ENCODE data around the gene NEMP1. TPM values are rescaled to one million over a fixed set of nuclear protein-coding genes. Genes with fewer than 3 reads are reported as not detected.

Gene NEMP1
- total RNA-seq, 2 donors from 2014 or later: 2.3 to 5.2 TPM

DNA sequence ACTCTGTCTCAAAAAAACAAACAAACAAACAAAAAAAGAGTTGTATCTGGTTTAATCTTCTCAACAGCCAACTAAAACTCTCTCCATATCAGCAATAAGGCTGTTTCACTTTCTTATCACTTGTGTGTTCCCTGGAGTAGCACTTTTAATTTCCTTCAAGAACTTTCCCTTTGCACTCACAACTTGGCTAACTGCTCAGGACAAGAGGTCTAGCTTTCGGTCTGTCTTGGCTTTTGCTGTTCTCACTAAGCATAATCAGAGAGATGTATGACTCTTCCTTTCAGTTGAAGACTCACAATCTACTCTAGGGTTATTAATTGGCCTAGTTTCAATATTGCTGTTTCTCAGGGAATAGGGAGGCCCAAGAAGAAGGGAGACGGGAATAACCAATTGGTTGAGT is 12.3 kb downstream of the NEMP1 start:
- Histone ChIP-seq H3K27me3 (no peaks in the 10 kb centered on the region), H3K27ac (no peak overlapping the region), H3K36me3 (replicated peaks in 1 of 2; ENCODE audit: insufficient read depth in 1 of 2, low read depth in 2 of 2) (peaks cover 0 to 2% of the 10 kb centered on the region in 2 donors), H3K4me3 (no peak overlapping the region), H3K9me3 (no peaks in the 10 kb centered on the region), H3K4me1 (peaks cover 7% of the 10 kb centered on the region)
- no peak for ATAC-seq
- WGBS, 2 donors: 82 to 90% methylated on average over 2 of the region's 2 CpGs
- no peak for TF ChIP-seq POLR2A (IDR thresholded peaks at IDR 0.05)
- TF ChIP-seq, protein P1, sequence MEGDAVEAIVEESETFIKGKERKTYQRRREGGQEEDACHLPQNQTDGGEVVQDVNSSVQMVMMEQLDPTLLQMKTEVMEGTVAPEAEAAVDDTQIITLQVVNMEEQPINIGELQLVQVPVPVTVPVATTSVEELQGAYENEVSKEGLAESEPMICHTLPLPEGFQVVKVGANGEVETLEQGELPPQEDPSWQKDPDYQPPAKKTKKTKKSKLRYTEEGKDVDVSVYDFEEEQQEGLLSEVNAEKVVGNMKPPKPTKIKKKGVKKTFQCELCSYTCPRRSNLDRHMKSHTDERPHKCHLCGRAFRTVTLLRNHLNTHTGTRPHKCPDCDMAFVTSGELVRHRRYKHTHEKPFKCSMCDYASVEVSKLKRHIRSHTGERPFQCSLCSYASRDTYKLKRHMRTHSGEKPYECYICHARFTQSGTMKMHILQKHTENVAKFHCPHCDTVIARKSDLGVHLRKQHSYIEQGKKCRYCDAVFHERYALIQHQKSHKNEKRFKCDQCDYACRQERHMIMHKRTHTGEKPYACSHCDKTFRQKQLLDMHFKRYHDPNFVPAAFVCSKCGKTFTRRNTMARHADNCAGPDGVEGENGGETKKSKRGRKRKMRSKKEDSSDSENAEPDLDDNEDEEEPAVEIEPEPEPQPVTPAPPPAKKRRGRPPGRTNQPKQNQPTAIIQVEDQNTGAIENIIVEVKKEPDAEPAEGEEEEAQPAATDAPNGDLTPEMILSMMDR (IDR thresholded peaks at IDR 0.05): no peak
- DNase-seq: no peak
- intact Hi-C loops (cut with DNase I): loop anchor here (5.0 kb wide), 2 partner anchors 51 to 126 kb away; no protein-coding TSS in a partner anchor

DNA sequence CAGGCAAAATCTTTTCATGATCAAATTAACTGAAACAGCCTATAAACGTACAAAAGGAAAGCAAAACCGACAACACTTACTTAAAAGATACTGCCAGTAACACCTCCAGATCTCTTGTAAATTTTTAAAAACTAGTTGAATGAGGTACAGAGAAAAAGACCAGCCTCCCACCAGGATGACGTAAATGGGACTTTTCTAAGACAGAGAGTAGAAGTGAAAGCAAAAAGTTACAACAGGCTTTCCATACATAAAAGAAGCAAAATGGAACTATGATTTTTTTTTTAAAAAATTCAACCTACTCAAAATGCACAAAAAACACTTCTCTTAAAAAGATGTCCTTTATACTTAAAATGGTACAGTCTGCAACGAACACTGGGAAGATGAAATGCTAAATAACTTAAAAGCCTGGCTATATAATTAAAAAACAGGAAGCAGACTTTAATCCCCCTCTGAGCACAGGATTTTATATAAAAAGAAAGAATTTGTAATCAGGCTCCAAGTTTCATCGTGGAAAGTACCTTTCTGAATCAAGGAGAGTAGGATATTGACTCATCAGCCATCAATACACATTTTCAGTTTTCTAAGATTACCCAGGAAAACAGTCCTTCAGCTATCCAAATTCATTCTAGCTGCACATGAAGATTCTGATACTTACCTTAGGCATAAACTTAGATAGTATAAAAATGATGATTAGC is 14.5 kb downstream of the NEMP1 start:
- intact Hi-C loops (cut with DNase I): no loop called here
- H3K4me3 ChIP-seq: no peak overlapping the region
- DNase-seq (no peak), ATAC-seq (no peak)
- no peaks in the 10 kb centered on the region for H3K9me3 ChIP-seq
- TF ChIP-seq, protein P1 (IDR thresholded peaks at IDR 0.05): no peak
- TF ChIP-seq POLR2A (IDR thresholded peaks at IDR 0.05): no peak
- no peaks in the 10 kb centered on the region for H3K36me3 ChIP-seq (replicated peaks in 1 of 2; ENCODE audit: insufficient read depth in 1 of 2, low read depth in 2 of 2)
- H3K27ac ChIP-seq: no peak overlapping the region
- H3K4me1 ChIP-seq: no peaks in the 10 kb centered on the region
- 73 to 77% methylated on average over 5 of the region's 5 CpGs for WGBS, 2 donors
- no peaks in the 10 kb centered on the region for H3K27me3 ChIP-seq

DNA sequence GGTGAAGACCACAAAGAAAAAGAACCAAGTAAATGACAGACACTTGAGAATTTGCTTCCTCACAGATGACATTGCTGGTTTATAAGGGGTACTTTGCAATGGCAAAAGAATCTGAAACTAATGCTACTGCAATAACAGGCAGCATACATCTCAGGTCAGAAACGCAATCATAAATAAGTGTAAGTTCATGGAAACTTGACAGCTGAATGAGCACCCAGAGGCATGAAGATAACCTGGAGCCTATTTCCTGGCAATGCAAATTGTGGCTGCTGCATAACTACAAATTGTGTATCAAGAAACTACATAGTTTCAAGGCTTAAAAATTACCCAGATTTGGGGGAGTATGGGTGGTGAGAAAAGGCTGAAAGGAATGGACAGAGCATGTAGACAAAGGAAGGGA is 20.1 kb downstream of the NEMP1 start:
- DNase-seq: no peak
- no peaks in the 10 kb centered on the region for H3K27me3 ChIP-seq
- H3K4me3 ChIP-seq: no peak overlapping the region
- intact Hi-C loops (cut with DNase I): no loop called here
- H3K9me3 ChIP-seq: no peaks in the 10 kb centered on the region
- no peaks in the 10 kb centered on the region for H3K4me1 ChIP-seq
- WGBS, 2 donors: 75 to 90% methylated on average over 1 of the region's 1 CpG
- TF ChIP-seq, protein P1 (IDR thresholded peaks at IDR 0.05): no peak
- TF ChIP-seq POLR2A (IDR thresholded peaks at IDR 0.05): no peak
- ATAC-seq: no peak
- H3K27ac ChIP-seq: no peak overlapping the region
- H3K36me3 ChIP-seq (replicated peaks in 1 of 2; ENCODE audit: insufficient read depth in 1 of 2, low read depth in 2 of 2): no peaks in the 10 kb centered on the region

DNA sequence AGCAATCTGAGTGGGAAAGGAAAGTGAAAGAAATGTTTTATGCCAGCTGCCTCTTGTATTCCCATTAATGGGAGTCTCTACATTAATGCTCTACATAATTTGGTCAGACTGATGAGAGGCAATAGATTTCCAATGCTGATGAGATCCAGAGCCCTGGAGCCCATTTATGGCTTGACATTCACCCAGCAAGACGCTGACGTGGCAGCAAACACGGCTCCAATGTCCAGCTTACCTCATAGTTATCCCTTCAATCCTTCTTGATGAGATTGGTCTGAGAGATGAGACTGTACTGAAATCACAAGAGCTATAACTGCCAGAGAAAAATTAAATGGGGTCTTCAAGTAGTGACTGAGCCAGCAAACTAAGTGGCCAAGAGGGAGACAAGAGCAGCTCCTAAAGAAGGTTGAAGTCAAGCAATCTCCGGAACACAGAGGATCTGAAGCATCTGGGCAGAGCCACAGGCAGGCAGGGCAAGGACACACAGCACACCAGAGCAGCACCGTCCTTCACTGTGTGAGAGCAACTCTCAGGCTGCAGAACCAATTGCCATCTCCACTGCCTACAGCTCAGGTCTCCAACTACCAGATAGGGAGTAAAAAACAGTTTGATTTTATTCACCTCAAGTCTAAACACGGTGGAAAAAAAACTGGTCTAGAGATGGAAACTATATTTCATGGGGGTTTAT is 21.4 kb downstream of the NEMP1 start:
- Histone ChIP-seq H3K27me3 (no peaks in the 10 kb centered on the region), H3K9me3 (no peaks in the 10 kb centered on the region), H3K36me3 (replicated peaks in 1 of 2; ENCODE audit: insufficient read depth in 1 of 2, low read depth in 2 of 2) (no peaks in the 10 kb centered on the region), H3K27ac (no peak overlapping the region), H3K4me1 (no peaks in the 10 kb centered on the region), H3K4me3 (no peak overlapping the region)
- no peak for DNase-seq
- intact Hi-C loops (cut with DNase I): no loop called here
- no peak for TF ChIP-seq POLR2A (IDR thresholded peaks at IDR 0.05)
- TF ChIP-seq, protein P1 (IDR thresholded peaks at IDR 0.05): no peak
- WGBS, 2 donors: 97 to 98% methylated on average over 6 of the region's 6 CpGs
- ATAC-seq: no peak
